HepG2 (cell line): ENCODE measurements around the gene IZUMO1R. TPM values are rescaled to one million over a fixed set of nuclear protein-coding genes. Genes with fewer than 3 reads are reported as not detected.
"Not testable (repeated sequence)": the region's sequence is repeated elsewhere in the genome, so short reads cannot be mapped to it uniquely, and the experiment has no call there.

ENCODE experiments used
- ATAC-seq: fragments of 200-7000 bp; cut with Tn5 transposase; 3 replicates; pipeline ENCODE4 v1.9.1; 2020; ENCODE audit warnings: mild to moderate bottlenecking, moderate library complexity
- BruUV-seq: library from RNA; stranded (reverse); fragments of 400-500 nt; replicated peaks from 2 replicates; lab custom pipeline; 2021; lab: Mats Ljungman, UMichigan
- CTCF ChIA-PET: fragments of 300-600 bp; formaldehyde crosslinking; extraction: SDS; loops from one replicate; lab custom pipeline; 2021; ENCODE audit warnings: low total read pairs, inconsistent platforms, low intra/inter-chr PET ratio; lab: Yijun Ruan, JAX
- POLR2A ChIA-PET: fragments of 350-600 bp; sonication (Branson Sonifier 250); formaldehyde crosslinking; loops from one replicate; lab custom pipeline; 2020; ENCODE audit warnings: antibody characterized with exemption, inconsistent platforms; lab: Yijun Ruan, JAX
- DNase-seq: peaks from one replicate; pipeline ENCODE4 v3.0.0-alpha.2; 2015; ENCODE audit warnings: low spot score
- FAIRE-seq: peaks from 3 replicates; lab custom pipeline; 2011; peaks lifted over from hg19 to GRCh38; lab: Jason Lieb, UNC
- H2AFZ ChIP-seq: one replicate; pipeline ENCODE4 v1.6.1; 2011; ENCODE audit warnings: low read length, inconsistent platforms
- H3K27ac ChIP-seq: fragments of 300-600 bp; 3 replicates; pipeline ENCODE4 v1.8.0; 2011; ENCODE audit warnings: mixed run types, mild to moderate bottlenecking, mixed read lengths, low read length, inconsistent platforms; ENCODE audit not compliant: insufficient read depth; ENCODE audit errors: extremely low read length
- H3K27me3 ChIP-seq, 2 experiments: fragments of 200-600 bp in 1 of 2; 2 replicates in 1 of 2; 3 replicates in 1 of 2; pipeline versions ENCODE4 v1.6.0 to v1.8.0; 2011; ENCODE audit warnings: low read length in 2 of 2, mild to moderate bottlenecking in 2 of 2, moderate library complexity in 2 of 2, inconsistent platforms in 1 of 2; ENCODE audit not compliant: insufficient read depth in 2 of 2, control insufficient read depth in 1 of 2
- H3K36me3 ChIP-seq, 2 experiments: fragments of 200-600 bp in 1 of 2; replicated peaks in 1 of 2; 2 replicates in 1 of 2; 3 replicates in 1 of 2; pipeline versions ENCODE4 v1.5.1 to v1.8.0; 2011; ENCODE audit warnings: low read length in 2 of 2, inconsistent platforms in 1 of 2; ENCODE audit not compliant: insufficient read depth in 2 of 2, control insufficient read depth in 1 of 2
- H3K4me1 ChIP-seq: 2 replicates; pipeline ENCODE4 v1.5.1; 2012; ENCODE audit warnings: low read length, inconsistent platforms; ENCODE audit not compliant: insufficient read depth
- H3K4me2 ChIP-seq: 2 replicates; pipeline ENCODE4 v1.6.0; 2011; ENCODE audit warnings: low read depth, low read length, inconsistent platforms
- H3K4me3 ChIP-seq, 3 experiments: fragments of 200-600 bp in 1 of 3; sonication (generic), shearing (Covaris generic) in 1 of 3; replicated peaks in 1 of 3; 2 replicates each; pipeline ENCODE4 v1.5.1; 2011 to 2016; ENCODE audit warnings: low read length in 3 of 3, inconsistent platforms in 2 of 3, low read depth in 2 of 3, mild to moderate bottlenecking in 2 of 3, control low read depth in 1 of 3, mixed read lengths in 1 of 3; ENCODE audit not compliant: insufficient read depth in 1 of 3
- H3K79me2 ChIP-seq: one replicate; pipeline ENCODE4 v1.6.1; 2011; ENCODE audit warnings: low read length, inconsistent platforms; ENCODE audit not compliant: insufficient read depth
- H3K9ac ChIP-seq: 2 replicates; pipeline ENCODE4 v1.6.0; 2011; ENCODE audit warnings: mild to moderate bottlenecking, low read depth, low read length, inconsistent platforms; ENCODE audit not compliant: insufficient read depth
- H3K9me3 ChIP-seq: 2 replicates; pipeline ENCODE4 v1.5.1; 2012; ENCODE audit warnings: mild to moderate bottlenecking, low read length
- H4K20me1 ChIP-seq: 2 replicates; pipeline ENCODE4 v1.6.0; 2011; ENCODE audit warnings: inconsistent platforms, mild to moderate bottlenecking, low read length, moderate library complexity; ENCODE audit not compliant: insufficient read depth
- FUBP1 ChIP-seq: sonication (generic); formaldehyde crosslinking; IDR thresholded peaks from 2 replicates; pipeline ENCODE4 v1.5.1; 2020; ENCODE audit warnings: missing genetic modification reagents, mild to moderate bottlenecking, borderline replicate concordance
- KDM6A ChIP-seq: IDR thresholded peaks from 2 replicates; pipeline ENCODE4 v1.6.1; 2016; ENCODE audit warnings: low read depth
- MAFF ChIP-seq: IDR thresholded peaks from 2 replicates; pipeline ENCODE4 v1.6.1; 2011; ENCODE audit warnings: low read depth, low read length, improper control_type of control experiment
- MAFK ChIP-seq, 2 experiments: IDR thresholded peaks in 1 of 2; conservative IDR thresholded peaks in 1 of 2; 2 replicates each; pipeline ENCODE4 v1.6.1; 2011; ENCODE audit warnings: improper control_type of control experiment in 2 of 2, low read length in 2 of 2
- PHF5A ChIP-seq: IDR thresholded peaks from one replicate; pipeline ENCODE4 v1.6.1; 2018; ENCODE audit warnings: low read depth, missing genetic modification reagents; ENCODE audit not compliant: unreplicated experiment
- WGBS: methylation state at CpG from one replicate; pipeline ENCODE4 v1.1.6; 2017; ENCODE audit warnings: low lambda C conversion rate; 5-methylcytosine and 5-hydroxymethylcytosine counted together
- in situ Hi-C: cut with HindIII; loops from 2 replicates; pipeline ENCODE4 v1.10.0; 2017; ENCODE audit warnings: low pct_unique_long_range_greater_than_20kb; ENCODE audit not compliant: extremely low pct_ligation_motif_present
- intact Hi-C: fragments of 100-400 bp; cut with micrococcal nuclease; formaldehyde crosslinking; loops from one replicate; pipeline ENCODE4 v1.10.0; 2022; ENCODE audit not compliant: unreplicated experiment
- polyA plus RNA-seq, 8 experiments: library from polyadenylated mRNA; depleted of rRNA in 3 of 8; stranded (reverse) in 7 of 8; unstranded in 1 of 8; fragments of >200 nt; fragmentation: Illumina TruSeq in 4 of 8; extraction: Trizol in 4 of 8; gene quantifications; 2 replicates each; pipeline versions ENCODE4 v1.2.1 to v1.2.3, GENCODE V29; 2011 to 2016; ENCODE audit warnings: low read depth in 4 of 8, missing spikeins in 1 of 8, mixed read lengths in 1 of 8; ENCODE audit not compliant: insufficient read depth in 1 of 8
- total RNA-seq, 5 experiments: library from RNA; depleted of rRNA; stranded (reverse); fragments of >200 nt; fragmentation: Illumina TruSeq; extraction: Trizol; gene quantifications; 2 replicates each; pipeline ENCODE4 v1.2.3, GENCODE V29; 2016; ENCODE audit warnings: low read depth in 1 of 5
- TF ChIP-seq, protein P1 (sequence below): IDR thresholded peaks from 2 replicates; pipeline ENCODE4 v1.6.1; 2016; ENCODE audit warnings: low read depth

The IZUMO1R gene
- total and polyA plus RNA-seq, 2 of the 13 experiments (the other 11 are each of a cell fraction or from before 2014, with no cell fraction given) = not detected

DNA sequence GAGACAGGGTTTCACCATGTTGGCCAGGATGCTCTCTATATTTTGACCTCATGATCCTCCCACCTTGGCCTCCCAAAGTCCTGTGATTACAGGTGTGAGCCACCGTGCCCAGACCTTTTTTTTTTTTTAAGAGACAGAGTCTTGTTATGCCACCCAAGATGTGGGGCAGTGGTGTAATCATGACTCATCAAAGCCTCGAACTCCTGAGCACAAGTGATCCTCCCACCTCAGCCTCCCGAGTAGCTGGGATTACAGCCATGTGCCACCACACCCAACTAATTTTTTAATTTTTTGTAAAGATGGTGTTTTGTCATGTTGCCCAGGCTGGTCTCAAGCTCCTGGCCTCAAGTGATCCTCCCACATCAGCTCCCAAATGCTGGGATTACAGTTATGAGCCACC lies 37.9 kb downstream of the IZUMO1R start:
- Histone ChIP-seq H3K9me3 (no peaks in the 10 kb centered on the region), H2AFZ (no peak overlapping the region), H3K36me3 (no peaks in the 10 kb centered on the region), H3K4me3 (no peak overlapping the region), H3K79me2 (no peaks in the 10 kb centered on the region), H4K20me1 (no peaks in the 10 kb centered on the region), H3K4me1 (no peaks in the 10 kb centered on the region), H3K27ac (no peak overlapping the region), H3K4me2 (no peak overlapping the region), H3K9ac (no peak overlapping the region), H3K27me3 (peaks cover 0 to 8% of the 10 kb centered on the region in 2 experiments; a peak in 2 of 5 replicates)
- no TSS peak for BruUV-seq
- DNase-seq (no peak), ATAC-seq (no peak), FAIRE-seq (no peak)
- ChIA-PET CTCF (no interaction called here), POLR2A (no interaction called here)
- WGBS = 5% methylated on average over 3 of the region's 3 CpGs
- intact Hi-C loops (no loop called here), in situ Hi-C loops (no loop called here)
- TF ChIP-seq, protein P1, sequence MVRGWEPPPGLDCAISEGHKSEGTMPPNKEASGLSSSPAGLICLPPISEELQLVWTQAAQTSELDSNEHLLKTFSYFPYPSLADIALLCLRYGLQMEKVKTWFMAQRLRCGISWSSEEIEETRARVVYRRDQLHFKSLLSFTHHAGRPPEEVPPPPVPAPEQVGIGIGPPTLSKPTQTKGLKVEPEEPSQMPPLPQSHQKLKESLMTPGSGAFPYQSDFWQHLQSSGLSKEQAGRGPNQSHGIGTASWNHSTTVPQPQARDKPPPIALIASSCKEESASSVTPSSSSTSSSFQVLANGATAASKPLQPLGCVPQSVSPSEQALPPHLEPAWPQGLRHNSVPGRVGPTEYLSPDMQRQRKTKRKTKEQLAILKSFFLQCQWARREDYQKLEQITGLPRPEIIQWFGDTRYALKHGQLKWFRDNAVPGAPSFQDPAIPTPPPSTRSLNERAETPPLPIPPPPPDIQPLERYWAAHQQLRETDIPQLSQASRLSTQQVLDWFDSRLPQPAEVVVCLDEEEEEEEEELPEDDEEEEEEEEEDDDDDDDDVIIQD (CRISPR knock-in tag) = no peak
- no peak for TF ChIP-seq PHF5A (CRISPR knock-in tag)
- TF ChIP-seq FUBP1 = no peak

- DNase-seq (no peak), ATAC-seq (no peak), FAIRE-seq (no peak)
- intact Hi-C loops = no loop called here
- no peak overlapping the region for H3K9ac ChIP-seq
- no peaks in the 10 kb centered on the region for H3K4me1 ChIP-seq
- no peak overlapping the region for H3K4me2 ChIP-seq
- CTCF ChIA-PET = no interaction called here
- BruUV-seq = no TSS peak
- TF ChIP-seq MAFF (0 out of 2 replicates have a peak, but pooled peaks have one; percentile 15), KDM6A (CRISPR knock-in tag) (no peak), MAFK (conservative IDR thresholded peaks at IDR 0.05 in 1 of 2, IDR thresholded peaks at IDR 0.05 in 1 of 2; ENCODE audit: low read length in 2 of 2) (peak; percentile 3 to 29; a peak in 2 of 4 replicates)
- 5% methylated on average over 1 of the region's 1 CpG for WGBS
- no peaks in the 10 kb centered on the region for H3K79me2 ChIP-seq
- in situ Hi-C loops = no loop called here
- no peak overlapping the region for H3K4me3 ChIP-seq
- H3K9me3 ChIP-seq = no peaks in the 10 kb centered on the region
- H4K20me1 ChIP-seq = no peaks in the 10 kb centered on the region
- H3K27ac ChIP-seq = no peak overlapping the region
- H2AFZ ChIP-seq = no peak overlapping the region
- peaks cover 0 to 6% of the 10 kb centered on the region in 2 experiments; a peak in 1 of 5 replicates for H3K27me3 ChIP-seq
- POLR2A ChIA-PET = no interaction called here
- no peaks in the 10 kb centered on the region for H3K36me3 ChIP-seq
Observed at GRCh38 chr11:94343495-94343894, 39.1 kb downstream of the IZUMO1R start.

DNA sequence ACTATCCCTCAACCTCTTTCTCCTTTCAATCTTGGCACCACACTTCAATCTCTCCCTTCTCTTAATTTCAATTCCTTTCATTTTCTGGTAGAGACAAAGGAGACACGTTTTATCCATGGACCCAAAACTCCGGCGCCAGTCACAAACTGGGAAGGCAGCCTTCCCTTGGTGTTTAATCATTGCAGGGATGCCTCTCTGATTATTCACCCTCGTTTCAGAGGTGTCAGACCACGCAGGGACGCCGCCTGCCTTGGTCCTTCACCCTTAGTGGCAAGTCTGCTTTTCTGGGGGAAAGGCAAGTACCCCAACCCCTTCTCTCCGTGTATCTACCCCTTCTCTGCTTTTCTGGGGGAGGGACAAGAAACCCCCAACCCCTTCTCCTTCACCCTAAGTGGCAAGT lies 41.9 kb downstream of the IZUMO1R start:
- WGBS = 2% methylated on average over 8 of the region's 8 CpGs
- H3K4me2 ChIP-seq, H3K4me3 ChIP-seq, H2AFZ ChIP-seq, H3K9ac ChIP-seq, CTCF ChIA-PET, POLR2A ChIA-PET, H4K20me1 ChIP-seq, ATAC-seq, DNase-seq, intact Hi-C loops, H3K79me2 ChIP-seq, in situ Hi-C loops, H3K27ac ChIP-seq, FAIRE-seq, H3K4me1 ChIP-seq, H3K27me3 ChIP-seq, H3K36me3 ChIP-seq, BruUV-seq, H3K9me3 ChIP-seq: not testable (repeated sequence)
